PC-9 (cell line): ENCODE results near the gene OR52E5. TPM values are rescaled to one million over a fixed set of nuclear protein-coding genes. Genes with fewer than 3 reads are reported as not detected.

ENCODE experiments used
- BruUV-seq: library from RNA; stranded (reverse); fragments of 400-500 nt; replicated peaks from 2 replicates; lab custom pipeline; 2021; lab: Mats Ljungman, UMichigan
- CTCF ChIA-PET: fragments of 300-600 bp; sonication (Branson Sonifier 250); formaldehyde crosslinking; loops from one replicate; lab custom pipeline; 2022; ENCODE audit warnings: antibody characterized with exemption; lab: Charles Lee
- POLR2A ChIA-PET: fragments of 300-600 bp; sonication (Branson Sonifier 250); formaldehyde crosslinking; loops from one replicate; lab custom pipeline; 2022; ENCODE audit warnings: antibody characterized with exemption; ENCODE audit not compliant: unreplicated experiment; lab: Charles Lee
- DNase-seq, 2 experiments: peaks; one replicate each; pipeline versions ENCODE4 v3.0.0 to v3.0.0-alpha.2; 2015 to 2022; ENCODE audit warnings: mixed read lengths in 1 of 2
- H2AFZ ChIP-seq: fragments of 200-600 bp; sonication (generic); 2 replicates; pipeline ENCODE4 v1.8.1; 2017; ENCODE audit warnings: antibody characterized with exemption
- H3F3A ChIP-seq: fragments of 200-600 bp; sonication (generic); 2 replicates; pipeline ENCODE4 v1.8.1; 2017; ENCODE audit warnings: antibody characterized with exemption, mild to moderate bottlenecking, low read depth; ENCODE audit not compliant: insufficient read depth
- H3K27ac ChIP-seq: fragments of 200-600 bp; sonication (generic); 2 replicates; pipeline ENCODE4 v1.6.1; 2016; ENCODE audit warnings: mixed run types
- H3K27me3 ChIP-seq: fragments of 200-600 bp; sonication (generic); 2 replicates; pipeline ENCODE4 v1.6.1; 2016; ENCODE audit warnings: low read depth, mixed run types; ENCODE audit not compliant: insufficient read depth
- H3K36me3 ChIP-seq: fragments of 200-600 bp; sonication (generic); 2 replicates; pipeline ENCODE4 v1.6.1; 2016; ENCODE audit warnings: low read depth, mixed run types
- H3K4me1 ChIP-seq: fragments of 200-600 bp; sonication (generic); replicated peaks from 2 replicates; pipeline ENCODE4 v1.6.1; 2016; ENCODE audit warnings: mixed run types; ENCODE audit not compliant: insufficient read depth
- H3K4me2 ChIP-seq: fragments of 200-600 bp; sonication (generic); 2 replicates; pipeline ENCODE4 v1.6.1; 2017; ENCODE audit warnings: mixed run types
- H3K4me3 ChIP-seq: fragments of 200-600 bp; sonication (generic); 2 replicates; pipeline ENCODE4 v1.6.1; 2016; ENCODE audit warnings: mixed run types
- H3K79me2 ChIP-seq: fragments of 200-600 bp; sonication (generic); 2 replicates; pipeline ENCODE4 v1.6.1; 2017; ENCODE audit warnings: low read depth, mixed run types
- H3K9me2 ChIP-seq: fragments of 200-600 bp; sonication (generic); 2 replicates; pipeline ENCODE4 v1.8.1; 2017; ENCODE audit warnings: mild to moderate bottlenecking; ENCODE audit not compliant: insufficient read depth
- H3K9me3 ChIP-seq: fragments of 200-600 bp; sonication (generic); 2 replicates; pipeline ENCODE4 v1.8.1; 2016; ENCODE audit warnings: low read depth; ENCODE audit not compliant: insufficient read depth
- H4K20me1 ChIP-seq: fragments of 200-600 bp; sonication (generic); 2 replicates; pipeline ENCODE4 v1.8.1; 2017; ENCODE audit not compliant: insufficient read depth
- EZH2 ChIP-seq: fragments of 200-600 bp; sonication (generic); IDR thresholded peaks from 2 replicates; pipeline ENCODE4 v1.8.0; 2017; ENCODE audit warnings: antibody characterized with exemption, low read depth
- intact Hi-C: fragments of 100-400 bp; cut with micrococcal nuclease; formaldehyde crosslinking; loops from one replicate; pipeline ENCODE4 v1.10.0; 2022; ENCODE audit not compliant: unreplicated experiment
- total RNA-seq: library from RNA; stranded (reverse); gene quantifications from 2 replicates; pipeline ENCODE4 v1.2.3, GENCODE V29; 2021
- TF ChIP-seq, protein P1 (sequence below): fragments of 200-600 bp; sonication (generic); conservative IDR thresholded peaks from 2 replicates; pipeline ENCODE4 v1.6.1; 2017; ENCODE audit warnings: mixed run types, antibody characterized with exemption, mild to moderate bottlenecking, moderate library complexity

The OR52E5 gene
- total RNA-seq, 1 experiment from 2014 or later = not detected

DNA sequence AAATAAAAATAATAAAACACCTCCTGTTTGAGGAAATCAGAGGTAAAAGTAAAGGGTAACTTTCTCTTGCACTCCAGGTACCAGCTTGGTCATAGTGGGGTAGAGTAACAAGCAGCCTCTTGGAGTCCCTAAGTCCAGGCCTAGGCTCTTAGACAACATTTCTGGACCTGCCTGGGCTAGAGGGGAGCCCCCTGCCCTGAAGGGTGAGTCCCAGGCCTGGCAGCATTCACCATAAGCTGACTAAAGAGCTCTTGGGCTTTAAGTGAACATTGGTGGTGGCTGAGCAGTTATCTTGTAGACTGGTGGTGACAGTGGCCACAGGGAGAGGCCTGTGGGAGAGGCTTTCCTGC is 30.4 kb downstream of the OR52E5 start:
- ChIA-PET CTCF (no interaction called here), POLR2A (no interaction called here)
- DNase-seq = no peak
- Histone ChIP-seq H3K36me3 (no peaks in the 10 kb centered on the region), H3F3A (no peaks in the 10 kb centered on the region), H3K27me3 (no peaks in the 10 kb centered on the region), H3K27ac (no peak overlapping the region), H3K4me2 (no peak overlapping the region), H3K4me1 (no peaks in the 10 kb centered on the region), H4K20me1 (no peaks in the 10 kb centered on the region), H3K79me2 (no peaks in the 10 kb centered on the region), H2AFZ (no peak overlapping the region), H3K4me3 (no peak overlapping the region), H3K9me3 (no peaks in the 10 kb centered on the region), H3K9me2 (no peaks in the 10 kb centered on the region)
- intact Hi-C loops = no loop called here
- TF ChIP-seq, protein P1, sequence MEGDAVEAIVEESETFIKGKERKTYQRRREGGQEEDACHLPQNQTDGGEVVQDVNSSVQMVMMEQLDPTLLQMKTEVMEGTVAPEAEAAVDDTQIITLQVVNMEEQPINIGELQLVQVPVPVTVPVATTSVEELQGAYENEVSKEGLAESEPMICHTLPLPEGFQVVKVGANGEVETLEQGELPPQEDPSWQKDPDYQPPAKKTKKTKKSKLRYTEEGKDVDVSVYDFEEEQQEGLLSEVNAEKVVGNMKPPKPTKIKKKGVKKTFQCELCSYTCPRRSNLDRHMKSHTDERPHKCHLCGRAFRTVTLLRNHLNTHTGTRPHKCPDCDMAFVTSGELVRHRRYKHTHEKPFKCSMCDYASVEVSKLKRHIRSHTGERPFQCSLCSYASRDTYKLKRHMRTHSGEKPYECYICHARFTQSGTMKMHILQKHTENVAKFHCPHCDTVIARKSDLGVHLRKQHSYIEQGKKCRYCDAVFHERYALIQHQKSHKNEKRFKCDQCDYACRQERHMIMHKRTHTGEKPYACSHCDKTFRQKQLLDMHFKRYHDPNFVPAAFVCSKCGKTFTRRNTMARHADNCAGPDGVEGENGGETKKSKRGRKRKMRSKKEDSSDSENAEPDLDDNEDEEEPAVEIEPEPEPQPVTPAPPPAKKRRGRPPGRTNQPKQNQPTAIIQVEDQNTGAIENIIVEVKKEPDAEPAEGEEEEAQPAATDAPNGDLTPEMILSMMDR = no peak
- no peak for TF ChIP-seq EZH2
- BruUV-seq = no TSS peak

DNA sequence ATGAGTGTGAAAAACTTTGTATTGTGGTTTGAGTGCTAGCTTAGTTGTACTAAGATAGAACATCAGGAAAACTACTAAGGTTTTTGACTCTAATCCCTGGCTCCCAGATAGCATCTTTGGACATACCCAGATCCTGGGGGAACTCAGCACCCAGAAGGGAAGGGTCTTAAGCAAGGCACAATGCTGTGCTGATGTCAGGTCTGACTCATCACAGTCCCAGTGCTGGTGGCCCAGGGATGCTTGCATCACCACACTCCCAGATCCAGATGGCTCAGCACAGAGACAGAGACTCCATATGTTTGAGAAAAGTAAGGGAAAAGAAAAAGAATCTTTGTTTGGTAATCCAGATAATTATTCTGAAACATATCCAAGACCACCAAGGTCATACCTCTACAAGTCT is 30.8 kb downstream of the OR52E5 start:
- H3K79me2 ChIP-seq = no peaks in the 10 kb centered on the region
- no peaks in the 10 kb centered on the region for H3K4me1 ChIP-seq
- ChIA-PET POLR2A (no interaction called here), CTCF (no interaction called here)
- no peak overlapping the region for H3K27ac ChIP-seq
- intact Hi-C loops = no loop called here
- H2AFZ ChIP-seq = no peak overlapping the region
- H3K9me2 ChIP-seq = no peaks in the 10 kb centered on the region
- H3K4me2 ChIP-seq = no peak overlapping the region
- TF ChIP-seq, protein P1 = no peak
- TF ChIP-seq EZH2 = no peak
- no peaks in the 10 kb centered on the region for H3K27me3 ChIP-seq
- no peak overlapping the region for H3K4me3 ChIP-seq
- H3F3A ChIP-seq = no peaks in the 10 kb centered on the region
- no peaks in the 10 kb centered on the region for H3K36me3 ChIP-seq
- no TSS peak for BruUV-seq
- H4K20me1 ChIP-seq = no peaks in the 10 kb centered on the region
- no peaks in the 10 kb centered on the region for H3K9me3 ChIP-seq
- DNase-seq = no peak

DNA sequence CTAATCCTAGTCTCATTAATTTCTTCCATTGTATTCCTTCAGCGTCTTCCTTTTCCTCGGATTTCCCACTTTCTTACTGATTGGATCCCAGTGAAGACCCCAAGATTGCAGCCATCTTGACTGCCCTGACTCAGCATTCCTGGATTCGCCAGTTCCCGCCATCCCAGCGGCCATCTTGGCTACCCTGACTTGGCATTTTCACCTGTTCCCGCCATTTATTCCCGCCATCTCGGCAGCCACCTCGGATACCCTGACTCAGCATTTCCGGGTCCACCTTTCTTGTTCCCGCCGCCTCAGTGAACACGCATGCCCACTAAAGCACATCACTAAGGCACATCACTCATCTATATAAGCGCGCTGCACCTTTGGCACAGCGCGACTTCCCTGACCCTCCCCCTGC is 35.3 kb downstream of the OR52E5 start:
- DNase-seq = no peak

More for the DNA sequence above, 35.3 kb downstream of the OR52E5 start:
- Histone ChIP-seq H4K20me1 (no peaks in the 10 kb centered on the region), H3K4me1 (no peaks in the 10 kb centered on the region), H3K4me2 (no peak overlapping the region), H3K9me3 (no peaks in the 10 kb centered on the region), H3K79me2 (no peaks in the 10 kb centered on the region), H3F3A (no peaks in the 10 kb centered on the region), H3K9me2 (no peaks in the 10 kb centered on the region), H3K4me3 (no peak overlapping the region), H3K27me3 (peaks cover 8% of the 10 kb centered on the region), H2AFZ (no peak overlapping the region), H3K36me3 (no peaks in the 10 kb centered on the region), H3K27ac (no peak overlapping the region)
- no TSS peak for BruUV-seq
- intact Hi-C loops = no loop called here
- TF ChIP-seq, protein P1 = no peak
- TF ChIP-seq EZH2 = no peak
- POLR2A ChIA-PET = no interaction called here
- CTCF ChIA-PET = no interaction called here
